ENCODE measurements around the gene BEST2.

The BEST2 gene

GRCh38 chr19:12784871-12785430, 33.4 kb downstream of the BEST2 start:
- peak; percentile 51 for DNase-seq (ENCODE audit: low read depth)
- TF ChIP-seq CTCF (IDR thresholded peaks at IDR 0.05; ENCODE audit: insufficient read depth, low read depth, low read length, missing control alignments): no peak
- H3K4me3 ChIP-seq (ENCODE audit: low read length): no peak overlapping the region

GRCh38 chr19:12785431-12786031, 33.9 kb downstream of the BEST2 start:
- no peak overlapping the region for H3K4me3 ChIP-seq (ENCODE audit: low read length)
- DNase-seq (ENCODE audit: low read depth): no peak
- no peak for TF ChIP-seq CTCF (IDR thresholded peaks at IDR 0.05; ENCODE audit: insufficient read depth, low read depth, low read length, missing control alignments)

- no peak for TF ChIP-seq CTCF (IDR thresholded peaks at IDR 0.05; ENCODE audit: insufficient read depth, low read depth, low read length, missing control alignments)
- DNase-seq (ENCODE audit: low read depth): peak; percentile 66
- H3K4me3 ChIP-seq (ENCODE audit: low read length): no peak overlapping the region
These were observed 34.7 kb downstream of the BEST2 start for GRCh38 chr19:12786141-12786870.

- no peak for TF ChIP-seq CTCF (IDR thresholded peaks at IDR 0.05; ENCODE audit: insufficient read depth, low read depth, low read length, missing control alignments)
- H3K4me3 ChIP-seq (ENCODE audit: low read length): no peak overlapping the region
- no peak for DNase-seq (ENCODE audit: low read depth)
These were observed 35.4 kb downstream of the BEST2 start for GRCh38 chr19:12786952-12787351.

- no peak for TF ChIP-seq CTCF (IDR thresholded peaks at IDR 0.05; ENCODE audit: insufficient read depth, low read depth, low read length, missing control alignments)
- no peak for DNase-seq (ENCODE audit: low read depth)
- H3K4me3 ChIP-seq (ENCODE audit: low read length): no peak overlapping the region
These were observed 35.9 kb downstream of the BEST2 start for GRCh38 chr19:12787458-12787857.

GRCh38 chr19:12788042-12788681, 36.6 kb downstream of the BEST2 start:
- no peak overlapping the region for H3K4me3 ChIP-seq (ENCODE audit: low read length)
- TF ChIP-seq CTCF (IDR thresholded peaks at IDR 0.05; ENCODE audit: insufficient read depth, low read depth, low read length, missing control alignments): no peak
- no peak for DNase-seq (ENCODE audit: low read depth)

Measured in epithelial cell of esophagus (primary cell).